Endodermal cell (in vitro differentiated cells): ENCODE results near the gene TBCD. TPM values are rescaled to one million over a fixed set of nuclear protein-coding genes. Genes with fewer than 3 reads are reported as not detected.
"Not testable (repeated sequence)": the region's sequence is repeated elsewhere in the genome, so short reads cannot be mapped to it uniquely, and the experiment has no call there.

Experiments
- DNase-seq: peaks from one replicate; pipeline ENCODE4 v3.0.0-alpha.2; 2017
- H3K27ac ChIP-seq: 2 replicates; pipeline ENCODE4 v1.5.1; 2013; ENCODE audit warnings: mild to moderate bottlenecking, low read depth, low read length, moderate library complexity
- H3K27me3 ChIP-seq: 2 replicates; pipeline ENCODE4 v1.6.1; 2013; ENCODE audit warnings: mild to moderate bottlenecking, low read length, moderate library complexity; ENCODE audit not compliant: insufficient read depth, control insufficient read depth, poor library complexity, severe bottlenecking
- H3K36me3 ChIP-seq: 2 replicates; pipeline ENCODE4 v1.7.0; 2013; ENCODE audit warnings: mild to moderate bottlenecking, low read length, moderate library complexity; ENCODE audit not compliant: control insufficient read depth, insufficient read depth
- H3K4me1 ChIP-seq: one replicate; pipeline ENCODE4 v1.7.0; 2013; ENCODE audit warnings: low read length; ENCODE audit not compliant: control insufficient read depth, insufficient read depth
- H3K4me3 ChIP-seq: 2 replicates; pipeline ENCODE4 v1.5.1; 2013; ENCODE audit warnings: mild to moderate bottlenecking, low read length, moderate library complexity
- H3K9ac ChIP-seq: 2 replicates; pipeline ENCODE4 v1.6.1; 2013; ENCODE audit warnings: mild to moderate bottlenecking, low read length, moderate library complexity; ENCODE audit not compliant: poor library complexity, severe bottlenecking; ENCODE audit errors: extremely low read depth
- H3K9me3 ChIP-seq: 2 replicates; pipeline ENCODE4 v1.6.1; 2013; ENCODE audit warnings: mild to moderate bottlenecking, low read length, moderate library complexity; ENCODE audit not compliant: control insufficient read depth
- H3K27ac Mint-ChIP-seq: 2 replicates; pipeline ENCODE4 v1.8.0; 2020; ENCODE audit warnings: mixed read lengths
- H3K27me3 Mint-ChIP-seq: 2 replicates; pipeline ENCODE4 v1.8.0; 2021; ENCODE audit warnings: mild to moderate bottlenecking, mixed read lengths; ENCODE audit not compliant: insufficient read depth
- H3K36me3 Mint-ChIP-seq: 2 replicates; pipeline ENCODE4 v1.8.0; 2020; ENCODE audit warnings: low read depth, mixed read lengths
- H3K4me1 Mint-ChIP-seq: 2 replicates; pipeline ENCODE4 v1.8.0; 2020; ENCODE audit warnings: mixed read lengths
- H3K4me3 Mint-ChIP-seq: 2 replicates; pipeline ENCODE4 v1.8.0; 2020; ENCODE audit warnings: mild to moderate bottlenecking, moderate library complexity, mixed read lengths
- H3K9me3 Mint-ChIP-seq: 2 replicates; pipeline ENCODE4 v1.8.0; 2020; ENCODE audit warnings: mild to moderate bottlenecking, mixed read lengths
- WGBS, 2 experiments: methylation state at CpG; one replicate each; pipeline versions ENCODE4 v1.1.5 to v1.1.7; 2013; ENCODE audit warnings: missing lambda C conversion rate in 2 of 2, mixed read lengths in 1 of 2; ENCODE audit not compliant: insufficient coverage in 1 of 2, insufficient read length in 1 of 2; 5-methylcytosine and 5-hydroxymethylcytosine counted together
- total RNA-seq, 2 donors: library from RNA; stranded (reverse); fragmentation: NEBNext Ultra II Directional in 1 of 2; extraction: Animal tissue kit (Norgen Biotek cat#: 25700) in 1 of 2; gene quantifications; 2 replicates in 1 of 2; 3 replicates in 1 of 2; pipeline ENCODE4 v1.2.1, GENCODE V29; 2021
- TF ChIP-seq, protein P1 (sequence below): fragments of 200-600 bp; sonication (generic); conservative IDR thresholded peaks from 2 replicates; pipeline ENCODE4 v1.5.0; 2021; ENCODE audit warnings: antibody characterized with exemption, mild to moderate bottlenecking

The TBCD gene
- total RNA-seq, 2 donors from 2014 or later: 107 TPM

DNA sequence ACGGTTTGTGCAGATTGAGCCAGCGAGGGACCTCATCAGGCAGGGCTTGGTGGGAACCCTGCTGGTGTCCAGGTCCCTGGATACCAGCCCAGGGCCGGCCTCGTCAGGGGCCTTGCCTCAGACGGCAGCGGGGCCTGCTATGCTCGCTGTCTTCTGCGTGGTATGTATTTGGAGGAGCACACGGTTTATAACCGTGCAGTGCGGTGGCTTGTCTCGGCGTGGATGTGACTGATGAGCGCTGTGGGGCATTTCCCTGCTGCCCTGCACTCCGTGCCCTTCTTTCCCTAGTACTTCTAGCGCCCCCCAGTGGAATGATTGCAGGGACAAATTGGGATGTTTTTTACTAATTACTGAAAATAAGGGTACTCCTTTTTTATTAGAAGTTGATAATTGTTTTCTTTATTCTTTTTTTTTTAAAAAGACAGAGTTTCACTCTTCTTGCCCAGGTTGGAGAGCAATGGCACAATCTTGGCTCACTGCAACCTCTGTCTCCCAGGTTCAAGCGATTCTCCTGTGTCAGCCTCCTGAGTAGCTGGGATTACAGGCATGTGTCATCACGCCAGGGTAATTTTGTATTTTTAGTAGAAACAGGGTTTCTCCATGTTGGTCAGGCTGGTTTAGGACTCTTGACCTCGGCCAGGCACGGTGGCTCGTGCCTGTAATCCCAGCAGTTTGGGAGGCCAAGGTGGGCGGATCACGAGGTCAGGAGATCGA, 15.3 kb downstream of the TBCD start:
- no peak overlapping the region for H3K27ac ChIP-seq
- peaks cover 7% of the 10 kb centered on the region for H3K9me3 ChIP-seq
- peaks cover 70% of the 10 kb centered on the region for H3K36me3 ChIP-seq
- H3K4me1 ChIP-seq: no peaks in the 10 kb centered on the region
- TF ChIP-seq, protein P1, sequence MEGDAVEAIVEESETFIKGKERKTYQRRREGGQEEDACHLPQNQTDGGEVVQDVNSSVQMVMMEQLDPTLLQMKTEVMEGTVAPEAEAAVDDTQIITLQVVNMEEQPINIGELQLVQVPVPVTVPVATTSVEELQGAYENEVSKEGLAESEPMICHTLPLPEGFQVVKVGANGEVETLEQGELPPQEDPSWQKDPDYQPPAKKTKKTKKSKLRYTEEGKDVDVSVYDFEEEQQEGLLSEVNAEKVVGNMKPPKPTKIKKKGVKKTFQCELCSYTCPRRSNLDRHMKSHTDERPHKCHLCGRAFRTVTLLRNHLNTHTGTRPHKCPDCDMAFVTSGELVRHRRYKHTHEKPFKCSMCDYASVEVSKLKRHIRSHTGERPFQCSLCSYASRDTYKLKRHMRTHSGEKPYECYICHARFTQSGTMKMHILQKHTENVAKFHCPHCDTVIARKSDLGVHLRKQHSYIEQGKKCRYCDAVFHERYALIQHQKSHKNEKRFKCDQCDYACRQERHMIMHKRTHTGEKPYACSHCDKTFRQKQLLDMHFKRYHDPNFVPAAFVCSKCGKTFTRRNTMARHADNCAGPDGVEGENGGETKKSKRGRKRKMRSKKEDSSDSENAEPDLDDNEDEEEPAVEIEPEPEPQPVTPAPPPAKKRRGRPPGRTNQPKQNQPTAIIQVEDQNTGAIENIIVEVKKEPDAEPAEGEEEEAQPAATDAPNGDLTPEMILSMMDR: peak; percentile 90
- no peak overlapping the region for H3K4me3 ChIP-seq
- H3K27ac Mint-ChIP-seq: no peak overlapping the region
- WGBS, 2 experiments: 90 to 94% methylated on average over 13 to 23 of the region's 24 CpGs
- no peak overlapping the region for H3K9ac ChIP-seq
- H3K4me3 Mint-ChIP-seq: no peak overlapping the region
- peaks cover 62% of the 10 kb centered on the region for H3K36me3 Mint-ChIP-seq
- DNase-seq: peak; percentile 92
- H3K27me3 ChIP-seq: no peaks in the 10 kb centered on the region
- no peaks in the 10 kb centered on the region for H3K4me1 Mint-ChIP-seq
- no peaks in the 10 kb centered on the region for H3K9me3 Mint-ChIP-seq
- no peaks in the 10 kb centered on the region for H3K27me3 Mint-ChIP-seq

DNA sequence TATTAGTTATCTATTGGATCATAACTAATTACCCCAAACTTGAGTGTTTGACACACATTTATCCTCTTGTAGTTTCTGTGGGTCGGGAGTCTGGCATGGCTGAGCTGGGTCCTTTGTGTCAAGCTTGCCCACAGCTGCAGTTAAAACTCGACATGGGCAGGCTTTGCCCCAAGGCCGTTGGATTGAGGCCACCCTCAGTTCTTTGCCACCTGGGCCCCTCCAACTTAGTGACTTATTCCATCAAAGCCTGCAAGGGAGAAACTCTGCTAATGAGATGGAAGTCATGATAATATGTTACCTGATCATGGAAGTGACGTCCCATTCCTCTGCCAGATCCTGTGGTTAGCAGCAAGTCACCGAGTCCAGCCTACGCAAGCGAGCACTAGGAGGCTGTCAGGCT, 17.2 kb downstream of the TBCD start:
- 93 to 94% methylated on average over 6 to 7 of the region's 7 CpGs for WGBS, 2 experiments
- H3K4me3 Mint-ChIP-seq: no peak overlapping the region

DNA sequence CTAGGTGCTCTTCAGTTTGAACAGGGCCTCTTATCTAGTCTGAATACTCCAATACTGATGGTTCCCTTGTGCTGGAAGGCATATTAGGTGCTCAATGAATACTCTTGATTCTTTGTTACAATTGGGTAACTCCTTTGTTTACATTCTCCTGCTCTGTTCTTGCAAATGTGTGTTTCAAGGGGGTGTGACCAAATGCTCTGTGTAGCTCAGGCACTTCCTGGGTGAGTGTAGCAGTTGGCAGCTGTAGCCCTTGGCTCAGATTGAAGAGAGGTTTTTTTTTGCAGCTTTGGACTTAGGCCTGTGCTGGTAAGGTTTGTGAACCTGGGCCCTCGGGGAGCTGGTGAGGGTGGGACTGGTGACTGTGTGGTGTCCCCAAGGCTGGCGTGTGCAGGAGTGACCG, 20.2 kb downstream of the TBCD start:
- H3K4me1 Mint-ChIP-seq: no peaks in the 10 kb centered on the region
- no peak overlapping the region for H3K27ac Mint-ChIP-seq

More for the DNA sequence above, 17.2 kb downstream of the TBCD start:
- Mint-ChIP-seq H3K9me3 (no peaks in the 10 kb centered on the region), H3K27ac (no peak overlapping the region), H3K27me3 (no peaks in the 10 kb centered on the region), H3K4me1 (no peaks in the 10 kb centered on the region), H3K36me3 (peaks cover 70% of the 10 kb centered on the region)
- Histone ChIP-seq H3K4me3 (no peak overlapping the region), H3K27ac (no peak overlapping the region), H3K4me1 (no peaks in the 10 kb centered on the region), H3K9ac (no peak overlapping the region), H3K36me3 (peaks cover 67% of the 10 kb centered on the region), H3K9me3 (peaks cover 7% of the 10 kb centered on the region), H3K27me3 (no peaks in the 10 kb centered on the region)
- TF ChIP-seq, protein P1: no peak
- DNase-seq: no peak

DNA sequence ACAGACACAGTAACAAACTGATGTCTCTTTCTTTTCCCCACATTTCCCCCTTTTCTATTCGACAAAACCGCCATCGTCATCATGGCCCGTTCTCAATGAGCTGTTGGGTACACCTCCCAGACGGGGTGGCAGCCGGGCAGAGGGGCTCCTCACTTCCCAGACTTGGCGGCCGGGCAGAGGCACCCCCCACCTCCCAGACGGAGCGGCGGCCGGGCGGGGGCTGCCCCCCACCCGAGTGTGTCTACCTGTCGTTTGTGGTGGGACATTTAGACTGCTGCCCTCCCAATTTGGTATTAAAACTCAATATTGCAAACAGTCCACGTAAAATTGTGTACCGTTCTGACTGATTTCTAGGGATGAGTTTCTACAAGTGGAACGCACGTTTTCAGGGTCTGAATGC, 22.6 kb downstream of the TBCD start:
- not testable (repeated sequence) for H3K4me1 Mint-ChIP-seq, H3K9me3 ChIP-seq, H3K4me3 Mint-ChIP-seq, H3K27ac Mint-ChIP-seq, H3K27ac ChIP-seq, H3K4me3 ChIP-seq, H3K9me3 Mint-ChIP-seq, H3K4me1 ChIP-seq, H3K9ac ChIP-seq, H3K27me3 ChIP-seq, H3K27me3 Mint-ChIP-seq, DNase-seq
- peaks cover 69% of the 10 kb centered on the region for H3K36me3 Mint-ChIP-seq
- H3K36me3 ChIP-seq: peaks cover 54% of the 10 kb centered on the region
- WGBS, 2 experiments: 95 to 97% methylated on average over 14 to 19 of the region's 19 CpGs

More for the DNA sequence above, 20.2 kb downstream of the TBCD start:
- Histone ChIP-seq H3K9ac (no peak overlapping the region), H3K36me3 (peaks cover 72% of the 10 kb centered on the region), H3K4me3 (no peak overlapping the region), H3K27ac (no peak overlapping the region), H3K27me3 (no peaks in the 10 kb centered on the region), H3K9me3 (peaks cover 7% of the 10 kb centered on the region), H3K4me1 (no peaks in the 10 kb centered on the region)
- H3K36me3 Mint-ChIP-seq: peaks cover 79% of the 10 kb centered on the region
- peaks cover under 1% of the 10 kb centered on the region for H3K9me3 Mint-ChIP-seq
- H3K27me3 Mint-ChIP-seq: no peaks in the 10 kb centered on the region
- WGBS, 2 experiments: 100% methylated on average over 3 of the region's 3 CpGs; no CpG with 5 or more reads in 1 of the 2 experiments
- TF ChIP-seq, protein P1: no peak
- H3K4me3 Mint-ChIP-seq: no peak overlapping the region
- no peak for DNase-seq
